ENCODE results near the gene VPS51.

VPS51 gene

GRCh38 chr11:65077451-65077850 lies 18.6 kb upstream of the VPS51 start:
- DNase-seq, result no peak

GRCh38 chr11:65078151-65078550 lies 17.9 kb upstream of the VPS51 start:
- peak; percentile 71 to 76 for DNase-seq

- DNase-seq, result no peak
Measured at GRCh38 chr11:65078786-65079342, 17.1 kb upstream of the VPS51 start.

GRCh38 chr11:65083134-65083833 lies 12.7 kb upstream of the VPS51 start:
- DNase-seq, result peak in 1 of 2 experiments; percentile 12

GRCh38 chr11:65083834-65084597 lies 12.0 kb upstream of the VPS51 start, which contains the start of the genes CDCA5 and ZFPL1:
CDCA5 (minus strand) TSS chr11:65084040; CDS start chr11:65083978, 62 bp downstream.
ZFPL1 (plus strand) TSS chr11:65084222; CDS start chr11:65084699, 477 bp downstream.
- DNase-seq, result peak; percentile 95 to 97

- no peak for DNase-seq
Measured at GRCh38 chr11:65084598-65085375, 11.2 kb upstream of the VPS51 start.

GRCh38 chr11:65085446-65085845 lies 10.6 kb upstream of the VPS51 start:
- no peak for DNase-seq

GRCh38 chr11:65086809-65087208 lies 9.2 kb upstream of the VPS51 start:
- DNase-seq, result no peak

GRCh38 chr11:65087216-65087615 lies 8.8 kb upstream of the VPS51 start:
- DNase-seq, result no peak

- no peak for DNase-seq
Measured at GRCh38 chr11:65087827-65088226, 8.2 kb upstream of the VPS51 start.

- no peak for DNase-seq
Measured at GRCh38 chr11:65089621-65090020, 6.4 kb upstream of the VPS51 start.

- DNase-seq, result no peak
Measured at GRCh38 chr11:65090628-65091027, 5.4 kb upstream of the VPS51 start.

GRCh38 chr11:65095427-65095826 lies 587 bp upstream of the VPS51 start:
- no peak for DNase-seq

GRCh38 chr11:65096926-65097325 lies 912 bp downstream of the VPS51 start:
- DNase-seq, result no peak

- no peak for DNase-seq
Measured at GRCh38 chr11:65100674-65101350, 4.8 kb downstream of the VPS51 start.

- no peak for DNase-seq
Measured at GRCh38 chr11:65102142-65103095, 6.4 kb downstream of the VPS51 start.

- no peak for DNase-seq
Measured at GRCh38 chr11:65103476-65103875, 7.5 kb downstream of the VPS51 start.

- no peak for DNase-seq
Measured at GRCh38 chr11:65104628-65105027, 8.6 kb downstream of the VPS51 start.

- DNase-seq, result no peak
Measured at GRCh38 chr11:65107078-65107477, 11.1 kb downstream of the VPS51 start.

- no peak for DNase-seq
Measured at GRCh38 chr11:65107751-65108468, 11.9 kb downstream of the VPS51 start.
